Esophagus squamous epithelium (tissue), 4 donors: ENCODE data around the gene CPOX.

Source experiments
- POLR2A ChIP-seq, 4 donors: fragments of 450-650 bp; IDR thresholded peaks; one replicate each; pipeline ENCODE4 v1.6.1; 2017; ENCODE audit warnings: antibody characterized with exemption in 4 of 4, mild to moderate bottlenecking in 4 of 4, moderate library complexity in 3 of 4
- TF ChIP-seq, protein P1 (sequence below), 6 experiments: fragments of 450-650 bp in 4 of 6; fragments of 200-600 bp in 2 of 6; sonication (generic) in 2 of 6; IDR thresholded peaks; one replicate each; pipeline ENCODE4 v1.5.1; 2016 to 2019; ENCODE audit warnings: antibody characterized with exemption in 6 of 6, mild to moderate bottlenecking in 4 of 6, moderate library complexity in 4 of 6

GRCh38 chr3:98626151-98626550 lies 32.7 kb upstream of the CPOX start:
- TF ChIP-seq, protein P1, sequence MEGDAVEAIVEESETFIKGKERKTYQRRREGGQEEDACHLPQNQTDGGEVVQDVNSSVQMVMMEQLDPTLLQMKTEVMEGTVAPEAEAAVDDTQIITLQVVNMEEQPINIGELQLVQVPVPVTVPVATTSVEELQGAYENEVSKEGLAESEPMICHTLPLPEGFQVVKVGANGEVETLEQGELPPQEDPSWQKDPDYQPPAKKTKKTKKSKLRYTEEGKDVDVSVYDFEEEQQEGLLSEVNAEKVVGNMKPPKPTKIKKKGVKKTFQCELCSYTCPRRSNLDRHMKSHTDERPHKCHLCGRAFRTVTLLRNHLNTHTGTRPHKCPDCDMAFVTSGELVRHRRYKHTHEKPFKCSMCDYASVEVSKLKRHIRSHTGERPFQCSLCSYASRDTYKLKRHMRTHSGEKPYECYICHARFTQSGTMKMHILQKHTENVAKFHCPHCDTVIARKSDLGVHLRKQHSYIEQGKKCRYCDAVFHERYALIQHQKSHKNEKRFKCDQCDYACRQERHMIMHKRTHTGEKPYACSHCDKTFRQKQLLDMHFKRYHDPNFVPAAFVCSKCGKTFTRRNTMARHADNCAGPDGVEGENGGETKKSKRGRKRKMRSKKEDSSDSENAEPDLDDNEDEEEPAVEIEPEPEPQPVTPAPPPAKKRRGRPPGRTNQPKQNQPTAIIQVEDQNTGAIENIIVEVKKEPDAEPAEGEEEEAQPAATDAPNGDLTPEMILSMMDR (IDR thresholded peaks at IDR 0.05) = no peak
- TF ChIP-seq POLR2A (IDR thresholded peaks at IDR 0.05) = no peak
